ENCODE results near the gene LY6G6C. TPM values are rescaled to one million over a fixed set of nuclear protein-coding genes. Genes with fewer than 3 reads are reported as not detected.

The LY6G6C gene
- total RNA-seq, 2 donors from 2014 or later = not detected

DNA sequence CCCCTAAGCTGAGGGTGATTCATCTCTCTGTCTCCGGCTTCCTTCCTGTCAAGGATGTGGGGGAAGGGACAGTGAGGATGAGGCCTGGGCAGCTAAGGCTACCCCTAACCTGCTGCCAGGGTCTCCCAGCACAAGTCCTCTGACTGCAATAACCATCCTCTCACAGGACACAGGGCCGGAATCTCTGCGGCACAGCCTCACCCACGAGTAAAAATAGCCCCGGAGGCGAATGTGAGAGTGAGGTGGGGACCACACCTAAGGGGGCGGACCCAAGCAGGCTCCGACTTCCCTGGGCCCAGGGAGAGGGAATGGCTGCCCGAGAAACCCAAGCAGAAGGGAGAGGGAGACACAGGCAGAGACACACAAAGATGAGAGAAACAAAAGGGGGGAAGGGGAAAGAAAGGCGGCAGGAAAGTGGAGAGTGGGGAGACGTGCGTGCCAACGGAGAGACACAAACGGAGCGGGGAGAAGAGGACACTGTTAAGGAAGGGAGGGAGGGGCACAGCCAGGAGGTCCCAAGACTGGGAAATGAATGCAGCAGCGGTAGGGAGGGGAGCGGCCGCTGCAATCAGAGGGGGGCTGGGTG is 13.4 kb upstream of the LY6G6C start:
- 17 to 40% methylated on average over 14 to 18 of the region's 18 CpGs for WGBS, 2 donors
- intact Hi-C loops (cut with DNase I) = no loop called here
- peaks cover 9 to 14% of the 10 kb centered on the region in 2 donors for H3K36me3 ChIP-seq (replicated peaks in 1 of 2; ENCODE audit: insufficient read depth in 1 of 2, low read depth in 2 of 2)

GRCh38 chr6:31734247-31734820 is 12.8 kb upstream of the LY6G6C start:
- ATAC-seq (no peak), DNase-seq (no peak)
- Histone ChIP-seq H3K4me1 (peaks cover 62% of the 10 kb centered on the region), H3K27me3 (no peaks in the 10 kb centered on the region), H3K27ac (peak overlapping the region; percentile 86 to 93 (median 90)), H3K36me3 (replicated peaks in 1 of 2; ENCODE audit: insufficient read depth in 1 of 2, low read depth in 2 of 2) (peaks cover 9 to 14% of the 10 kb centered on the region in 2 donors), H3K9me3 (no peaks in the 10 kb centered on the region), H3K4me3 (no peak overlapping the region)
- TF ChIP-seq CTCF (IDR thresholded peaks at IDR 0.05) = no peak
- TF ChIP-seq POLR2A (IDR thresholded peaks at IDR 0.05) = no peak
- intact Hi-C loops (cut with DNase I) = no loop called here
- WGBS, 2 donors = 59 to 81% methylated on average over 2 of the region's 2 CpGs

More for the DNA sequence above, 13.4 kb upstream of the LY6G6C start:
- peaks cover 58% of the 10 kb centered on the region for H3K4me1 ChIP-seq
- H3K27ac ChIP-seq = peak overlapping the region; percentile 86 to 93 (median 90)
- H3K4me3 ChIP-seq = peak overlapping the region; percentile 35 to 46
- TF ChIP-seq CTCF (IDR thresholded peaks at IDR 0.05) = no peak
- peak in 1 of 3 donors; percentile 25 for TF ChIP-seq POLR2A (IDR thresholded peaks at IDR 0.05)
- no peaks in the 10 kb centered on the region for H3K27me3 ChIP-seq
- no peaks in the 10 kb centered on the region for H3K9me3 ChIP-seq
- DNase-seq (peak in 3 of 4 donors; percentile 30 to 62 (median 50)), ATAC-seq (no peak)

DNA sequence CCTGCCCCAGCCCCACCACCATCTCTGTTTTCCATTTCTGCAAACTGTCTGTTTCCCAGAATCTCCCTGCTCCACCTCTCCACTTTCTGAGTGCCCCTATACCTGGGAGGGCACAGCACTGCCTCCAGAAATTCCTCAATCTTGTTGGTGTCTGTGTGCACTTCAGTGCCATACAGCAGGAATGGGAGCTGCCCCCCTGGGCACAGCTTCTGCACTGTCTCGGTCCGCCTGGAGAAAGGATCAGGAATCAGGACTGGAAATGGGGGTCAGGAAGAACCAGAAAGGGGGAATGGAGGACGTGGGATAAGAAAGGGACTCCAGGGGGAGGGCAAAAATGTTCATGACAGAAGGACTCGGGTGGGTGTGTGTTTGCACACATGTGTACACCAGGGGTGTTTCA is 12.2 kb upstream of the LY6G6C start:
- no peaks in the 10 kb centered on the region for H3K9me3 ChIP-seq
- H3K4me1 ChIP-seq = peaks cover 63% of the 10 kb centered on the region
- ATAC-seq (no peak), DNase-seq (no peak)
- intact Hi-C loops (cut with DNase I) = no loop called here
- H3K36me3 ChIP-seq (replicated peaks in 1 of 2; ENCODE audit: insufficient read depth in 1 of 2, low read depth in 2 of 2) = peaks cover 9 to 14% of the 10 kb centered on the region in 2 donors
- TF ChIP-seq CTCF (IDR thresholded peaks at IDR 0.05) = no peak
- no peak for TF ChIP-seq POLR2A (IDR thresholded peaks at IDR 0.05)
- WGBS, 2 donors = 81 to 82% methylated on average over 4 of the region's 4 CpGs
- H3K27ac ChIP-seq = peak overlapping the region in 1 of 4 donors; percentile 91
- H3K4me3 ChIP-seq = no peak overlapping the region
- no peaks in the 10 kb centered on the region for H3K27me3 ChIP-seq

- no peak for TF ChIP-seq POLR2A (IDR thresholded peaks at IDR 0.05)
- TF ChIP-seq CTCF (IDR thresholded peaks at IDR 0.05) = no peak
- DNase-seq = no peak
- H3K9me3 ChIP-seq = no peaks in the 10 kb centered on the region
- H3K27me3 ChIP-seq = no peaks in the 10 kb centered on the region
- peaks cover 53% of the 10 kb centered on the region for H3K4me1 ChIP-seq
- H3K27ac ChIP-seq = no peak overlapping the region
- no peak overlapping the region for H3K4me3 ChIP-seq
- intact Hi-C loops (cut with DNase I) = no loop called here
- 47 to 61% methylated on average over 3 of the region's 3 CpGs for WGBS, 2 donors
- no peak for ATAC-seq
- H3K36me3 ChIP-seq (replicated peaks in 1 of 2; ENCODE audit: insufficient read depth in 1 of 2, low read depth in 2 of 2) = peaks cover 9 to 14% of the 10 kb centered on the region in 2 donors
Measured at GRCh38 chr6:31732029-31732428, 10.5 kb upstream of the LY6G6C start.
